Cardiac fibroblast (primary cell): Measurements from ENCODE around the gene PDGFC.

ENCODE experiments used
- DNase-seq, 2 donors: peaks; one replicate each; pipeline versions ENCODE4 v3.0.0 to v3.0.0-alpha.2; 2010; ENCODE audit warnings: low read depth in 2 of 2
- H3K4me3 ChIP-seq, 2 donors: replicated peaks in 1 of 2; 1 replicate in 1 of 2; 2 replicates in 1 of 2; pipeline ENCODE4 v1.5.1; 2011; ENCODE audit warnings: low read depth in 2 of 2, low read length in 2 of 2, mild to moderate bottlenecking in 2 of 2, moderate library complexity in 1 of 2
- CTCF ChIP-seq: IDR thresholded peaks from one replicate; pipeline ENCODE4 v1.5.1; 2011; ENCODE audit warnings: low read depth, mild to moderate bottlenecking, low read length, inconsistent platforms

Gene PDGFC

DNA sequence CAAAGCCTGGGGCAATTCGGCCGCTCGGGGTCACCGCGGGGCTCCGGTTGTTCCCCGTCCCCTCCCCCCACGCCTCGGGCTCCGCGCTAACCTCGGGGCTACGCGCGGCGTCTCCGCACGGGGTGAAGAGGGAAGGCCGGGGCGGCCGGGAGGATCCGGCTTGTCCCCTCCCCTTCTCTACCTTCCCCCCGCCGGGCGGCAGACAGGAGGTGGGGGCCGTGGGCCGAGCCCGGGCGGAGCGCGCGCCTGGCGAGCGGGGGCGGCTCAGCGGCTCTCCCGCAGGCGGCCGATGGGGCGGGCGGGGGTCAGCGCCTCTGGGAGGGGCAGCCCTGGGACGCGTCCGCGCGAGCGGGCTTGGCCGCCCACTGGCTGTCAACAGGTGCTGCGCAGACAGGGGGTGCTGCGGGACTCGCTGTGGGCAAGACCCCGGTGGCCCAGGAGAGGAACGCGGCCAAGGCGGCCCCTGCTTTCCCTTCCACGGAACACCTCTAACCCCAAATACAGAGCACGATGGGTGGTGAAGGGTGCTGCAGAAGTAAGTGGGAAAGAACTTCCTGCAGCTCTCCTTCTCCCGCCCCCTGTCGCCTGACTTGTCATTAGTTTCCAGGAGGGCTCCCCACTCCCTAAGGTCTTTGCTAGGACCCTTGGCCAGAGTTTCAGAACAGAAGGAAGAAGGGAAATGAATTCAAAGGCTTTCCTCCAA is at the start of gene PDGFC:
PDGFC (minus strand) TSS at position 124 of the 703 bp plus-strand sequence. CDS start 896 bp downstream, outside the sequence.
- TF ChIP-seq CTCF, result peak; percentile 38
- peak; percentile 74 to 78 for DNase-seq
- peak within 1 kb of the TSS; percentile 61 to 90 for H3K4me3 ChIP-seq

DNA sequence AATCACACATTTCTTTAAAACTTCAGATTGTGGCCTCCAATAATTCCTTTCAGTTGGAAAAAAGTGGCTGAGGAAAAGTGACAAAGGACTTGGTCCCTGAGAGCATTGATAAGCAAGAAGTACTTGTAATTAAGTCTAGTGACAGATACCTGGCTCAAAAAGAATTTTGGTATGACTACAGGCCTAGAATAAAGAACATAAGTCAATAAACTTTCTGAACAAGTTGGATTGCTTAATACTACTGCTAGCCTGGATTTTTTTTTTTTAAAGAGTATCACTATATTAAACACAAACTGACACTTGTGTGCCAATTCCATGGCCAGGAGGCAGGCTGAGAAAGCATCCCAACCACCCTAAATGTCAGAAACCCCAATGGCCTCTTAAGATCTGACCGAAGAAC is 49.3 kb upstream of the PDGFC start:
- no peak for DNase-seq
- TF ChIP-seq CTCF, result no peak
- no peak overlapping the region for H3K4me3 ChIP-seq

GRCh38 chr4:157018920-157019490 is 47.4 kb upstream of the PDGFC start:
- no peak overlapping the region for H3K4me3 ChIP-seq
- no peak for TF ChIP-seq CTCF
- DNase-seq, result no peak

GRCh38 chr4:157014621-157015591 is 43.3 kb upstream of the PDGFC start:
- DNase-seq, result peak; percentile 88 to 90
- no peak overlapping the region for H3K4me3 ChIP-seq
- TF ChIP-seq CTCF, result peak; percentile 27

- TF ChIP-seq CTCF, result no peak
- no peak overlapping the region for H3K4me3 ChIP-seq
- DNase-seq, result peak in 1 of 2 donors; percentile 55
These were observed 42.1 kb upstream of the PDGFC start for GRCh38 chr4:157013656-157014055.

DNA sequence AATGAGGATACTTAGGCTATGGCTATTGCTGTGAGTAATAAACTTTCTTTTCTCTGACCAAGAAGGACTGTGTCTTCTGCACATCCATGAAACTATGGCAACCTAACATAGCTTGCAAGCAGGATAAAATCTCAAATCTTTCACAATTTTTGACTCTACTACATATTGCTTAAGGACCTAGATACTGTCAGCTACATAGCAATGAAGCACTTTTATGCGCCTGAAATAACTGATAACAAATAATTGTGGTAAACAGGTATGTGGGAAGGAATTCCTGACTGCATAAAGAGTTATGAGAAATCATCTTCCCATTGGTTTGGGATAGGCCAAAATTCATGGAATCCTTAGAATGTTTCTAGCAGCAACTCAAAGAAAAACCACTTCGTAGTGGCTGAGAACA is 41.2 kb upstream of the PDGFC start:
- DNase-seq, result peak; percentile 52 to 66
- no peak for TF ChIP-seq CTCF
- no peak overlapping the region for H3K4me3 ChIP-seq
